Heart left ventricle (tissue), 16 donors: ENCODE data around the gene FOXJ3. TPM values are rescaled to one million over a fixed set of nuclear protein-coding genes. Genes with fewer than 3 reads are reported as not detected.
A peak's percentile ranks its signal among the peaks of the same experiment; 100 is the strongest.

Source experiments
- ATAC-seq, 4 donors: fragments of 200-7000 bp; cut with Tn5 transposase; one replicate each; pipeline ENCODE4 v1.9.1; 2020 to 2022; ENCODE audit warnings: moderate library complexity in 4 of 4, mild to moderate bottlenecking in 3 of 4, moderate number of reproducible peaks in 1 of 4
- DNase-seq, 5 donors: peaks; one replicate each; pipeline ENCODE4 v3.0.0-alpha.2; 2020
- H3K27ac ChIP-seq, 12 donors: fragments of 200-600 bp; sonication (generic) in 4 of 12; one replicate each; pipeline versions ENCODE4 v1.5.0 to v1.8.0; 2016 to 2022; ENCODE audit warnings: mild to moderate bottlenecking in 2 of 12
- H3K27me3 ChIP-seq, 9 donors: fragments of 200-600 bp; sonication (generic) in 2 of 9; one replicate each; pipeline versions ENCODE4 v1.5.1 to v1.8.0; 2016 to 2022; ENCODE audit warnings: mild to moderate bottlenecking in 3 of 9
- H3K36me3 ChIP-seq, 9 donors: fragments of 200-600 bp; sonication (generic) in 2 of 9; one replicate each; pipeline versions ENCODE4 v1.5.0 to v1.8.0; 2018 to 2022; ENCODE audit warnings: mild to moderate bottlenecking in 2 of 9
- H3K4me1 ChIP-seq, 12 donors: fragments of 200-600 bp; sonication (generic) in 4 of 12; one replicate each; pipeline versions ENCODE4 v1.5.0 to v1.8.0; 2016 to 2022; ENCODE audit warnings: mild to moderate bottlenecking in 3 of 12
- H3K4me3 ChIP-seq, 12 donors: fragments of 200-600 bp; sonication (generic) in 4 of 12; one replicate each; pipeline versions ENCODE4 v1.5.0 to v1.8.0; 2017 to 2022; ENCODE audit warnings: mild to moderate bottlenecking in 9 of 12, moderate library complexity in 4 of 12
- H3K9me3 ChIP-seq, 12 donors: fragments of 200-600 bp; sonication (generic) in 4 of 12; one replicate each; pipeline versions ENCODE4 v1.5.0 to v1.8.0; 2016 to 2022; ENCODE audit warnings: mild to moderate bottlenecking in 1 of 12
- CTCF ChIP-seq, 12 donors: fragments of 200-600 bp; sonication (generic) in 4 of 12; IDR thresholded peaks; one replicate each; pipeline versions ENCODE4 v1.5.0 to v1.8.0; 2018 to 2022; ENCODE audit warnings: antibody characterized with exemption in 12 of 12, mild to moderate bottlenecking in 5 of 12
- POLR2A ChIP-seq, 2 donors: fragments of 450-650 bp; IDR thresholded peaks; one replicate each; pipeline ENCODE4 v1.6.1; 2017; ENCODE audit warnings: antibody characterized with exemption in 2 of 2, mild to moderate bottlenecking in 2 of 2, moderate library complexity in 2 of 2
- WGBS, 4 donors: extraction: QIAGEN DNeasy Blood & Tissue Kit in 2 of 4; methylation state at CpG; one replicate each; pipeline versions ENCODE4 v1.1.5 to v1.1.7; 2013 to 2018; 5-methylcytosine and 5-hydroxymethylcytosine counted together
- intact Hi-C, 10 donors: fragments of 100-400 bp; cut with DNase I; formaldehyde crosslinking; loops; one replicate each; pipeline versions ENCODE4 v1.11.1 to v1.14.2; 2022
- polyA plus RNA-seq, 2 donors: library from polyadenylated mRNA; stranded (reverse); fragments of 200-250 nt; gene quantifications; one replicate each; pipeline ENCODE4 v1.2.3, GENCODE V29; 2013
- total RNA-seq, 9 donors: library from RNA; depleted of rRNA in 2 of 9; stranded (reverse); fragments of >200 nt in 2 of 9; fragmentation: NEBNext Ultra II Directional in 3 of 9; extraction: Animal tissue kit (Norgen Biotek cat#: 25700) in 3 of 9; gene quantifications; one replicate each; pipeline versions ENCODE4 v1.1.0 to v1.2.4, GENCODE V29; 2016 to 2023
- donor health status: ischemic (EF 13 %, LVEDD 7.1; RV severe dilation, severe dysfunction).
- donor health status: healthy with polysubstance abuse.
- donor health status: DM: no; HTN: yes; CAD: no.
- donor health status: DM: no; HTN: no; CAD: no.
- donor health status: ischemic (EF 25% LVEDD 6.9; RV normal size, moderate dysfunction).
- donor health status: ischemic (EF 25% LVEDD 5.7; RV mildly dilated, moderate dysfunction).
- donor health status: healthy.
- donor health status: DM: yes; HTN: yes; CAD: no.
- donor health status: ischemic (EF 35%, LVEDD 5.7; RV mildly dilated, moderate dysfunction).
- donor health status: nonischemic (EF 11% LVEDD 7.7; RV severe dilation, severe dysfunction).
- donor health status: DM: yes; HTN: yes; CAD: no.
- donor health status: PGD.
- donor health status: ischemic (EF 29% LVEDD 5.4; RV normal size, mild dysfunction).
- donor health status: nonischemic (EF 23%, LVEDD 6.1; RV moderate dilation, normal function).

The FOXJ3 gene
- total and polyA plus RNA-seq, 11 donors = 10.8 to 48.8 (median 36.4) TPM

GRCh38 chr1:42240966-42241755 lies 93.9 kb downstream of the FOXJ3 start:
- DNase-seq (no peak), ATAC-seq (peak in 1 of 4 donors; percentile 18)
- no peak for TF ChIP-seq CTCF (IDR thresholded peaks at IDR 0.05)
- TF ChIP-seq POLR2A (IDR thresholded peaks at IDR 0.05) = no peak
- Histone ChIP-seq H3K9me3 (peaks cover 0 to 17% (median 6%) of the 10 kb centered on the region in 12 donors), H3K4me1 (peaks cover 0 to 28% (median 11%) of the 10 kb centered on the region in 12 donors), H3K27me3 (no peaks in the 10 kb centered on the region), H3K4me3 (no peak overlapping the region), H3K27ac (no peak overlapping the region), H3K36me3 (no peaks in the 10 kb centered on the region)
- intact Hi-C loops = no loop called here
- WGBS, 4 donors = 68 to 72% (median 70%) methylated on average over 5 of the region's 5 CpGs

DNA sequence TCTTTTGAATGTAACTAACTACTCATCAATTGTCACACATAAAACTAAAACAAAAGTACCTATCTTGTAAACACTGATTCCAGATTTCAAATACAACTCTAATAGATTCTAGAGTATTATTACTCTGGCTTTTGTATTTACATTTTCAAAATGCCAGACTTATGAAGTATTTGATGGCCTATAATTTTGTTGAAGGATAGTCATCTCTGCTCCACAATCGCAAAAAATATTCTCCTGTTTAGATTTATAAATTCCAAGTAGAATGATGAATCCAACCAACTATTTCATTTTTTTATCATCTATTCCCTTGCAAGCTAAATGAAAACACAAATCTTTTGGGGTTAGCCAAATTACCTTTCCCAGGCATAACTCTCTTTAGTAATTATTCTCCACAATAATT lies 95.5 kb downstream of the FOXJ3 start:
- intact Hi-C loops = no loop called here
- no peak for ATAC-seq

GRCh38 chr1:42239041-42239440 lies 96.0 kb downstream of the FOXJ3 start:
- TF ChIP-seq POLR2A (IDR thresholded peaks at IDR 0.05) (no peak), CTCF (IDR thresholded peaks at IDR 0.05) (no peak)

More for the DNA sequence above, 95.5 kb downstream of the FOXJ3 start:
- DNase-seq = no peak
- TF ChIP-seq POLR2A (IDR thresholded peaks at IDR 0.05) (no peak), CTCF (IDR thresholded peaks at IDR 0.05) (no peak)
- Histone ChIP-seq H3K36me3 (peaks cover 0 to 9% (median 0%) of the 10 kb centered on the region in 9 donors), H3K27me3 (no peaks in the 10 kb centered on the region), H3K4me3 (no peak overlapping the region), H3K27ac (no peak overlapping the region), H3K4me1 (peaks cover 0 to 17% (median 11%) of the 10 kb centered on the region in 12 donors), H3K9me3 (peaks cover 0 to 26% (median 14%) of the 10 kb centered on the region in 12 donors)
- WGBS, 4 donors = 96 to 100% (median 97%) methylated on average over 1 of the region's 1 CpG

DNA sequence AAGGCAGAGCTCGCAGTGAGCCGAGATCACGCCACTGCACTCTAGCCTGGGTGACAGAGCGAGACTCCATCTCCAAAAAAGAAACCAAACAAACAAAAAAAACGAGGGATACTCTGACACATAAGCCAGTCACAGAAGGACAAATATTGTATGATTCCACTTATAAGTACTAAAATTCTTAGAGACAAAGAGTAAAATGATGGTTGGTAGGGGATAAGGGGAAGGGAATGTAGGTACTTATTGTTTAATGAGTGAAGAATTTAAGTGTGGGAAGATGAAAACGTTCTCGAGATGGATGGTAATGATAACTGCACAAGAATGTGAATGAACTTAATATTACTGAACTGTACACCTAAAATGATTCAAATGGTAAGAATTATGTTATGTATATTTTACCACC lies 103.8 kb downstream of the FOXJ3 start:
- TF ChIP-seq POLR2A (IDR thresholded peaks at IDR 0.05) = no peak
- Histone ChIP-seq H3K27ac (no peak overlapping the region), H3K4me3 (no peak overlapping the region), H3K36me3 (peaks cover 0 to 11% (median 0%) of the 10 kb centered on the region in 9 donors), H3K27me3 (no peaks in the 10 kb centered on the region), H3K4me1 (peaks cover 0 to 24% (median 7%) of the 10 kb centered on the region in 12 donors), H3K9me3 (peaks cover 0 to 11% (median 7%) of the 10 kb centered on the region in 12 donors)
- DNase-seq = no peak
- 90 to 95% (median 94%) methylated on average over 7 of the region's 7 CpGs for WGBS, 4 donors
- intact Hi-C loops = no loop called here
- ATAC-seq = no peak

More at GRCh38 chr1:42239041-42239440, 96.0 kb downstream of the FOXJ3 start:
- Histone ChIP-seq H3K36me3 (peaks cover 0 to 11% (median 0%) of the 10 kb centered on the region in 9 donors), H3K9me3 (peaks cover 0 to 27% (median 14%) of the 10 kb centered on the region in 12 donors), H3K27ac (no peak overlapping the region), H3K27me3 (no peaks in the 10 kb centered on the region), H3K4me3 (no peak overlapping the region), H3K4me1 (peaks cover 0 to 17% (median 11%) of the 10 kb centered on the region in 12 donors)
- WGBS, 4 donors = 0 to 67% (median 0%) methylated on average over 1 of the region's 1 CpG; no CpG with 5 or more reads in 1 of the 4 donors
- ATAC-seq (no peak), DNase-seq (no peak)
- intact Hi-C loops = no loop called here
